ENCODE measurements around the gene ABCA10.

ABCA10 gene

GRCh38 chr17:69117855-69118784, 110.5 kb downstream of the ABCA10 start:
- no peak overlapping the region for H3K4me3 ChIP-seq
- peak overlapping the region in 2 of 21 experiments; percentile 15 to 37 for H3K27ac ChIP-seq

- Histone ChIP-seq H3K4me3 (no peak overlapping the region), H3K27ac (no peak overlapping the region)
Measured at GRCh38 chr17:69111794-69112193, 116.8 kb downstream of the ABCA10 start.

- no peak overlapping the region for H3K27ac ChIP-seq
Measured at GRCh38 chr17:69105907-69106730, 122.5 kb downstream of the ABCA10 start.

GRCh38 chr17:69103557-69104233, 124.9 kb downstream of the ABCA10 start:
- no peak overlapping the region for H3K27ac ChIP-seq
- no peak overlapping the region for H3K4me3 ChIP-seq

More at GRCh38 chr17:69105907-69106730, 122.5 kb downstream of the ABCA10 start:
- H3K4me3 ChIP-seq: no peak overlapping the region

DNA sequence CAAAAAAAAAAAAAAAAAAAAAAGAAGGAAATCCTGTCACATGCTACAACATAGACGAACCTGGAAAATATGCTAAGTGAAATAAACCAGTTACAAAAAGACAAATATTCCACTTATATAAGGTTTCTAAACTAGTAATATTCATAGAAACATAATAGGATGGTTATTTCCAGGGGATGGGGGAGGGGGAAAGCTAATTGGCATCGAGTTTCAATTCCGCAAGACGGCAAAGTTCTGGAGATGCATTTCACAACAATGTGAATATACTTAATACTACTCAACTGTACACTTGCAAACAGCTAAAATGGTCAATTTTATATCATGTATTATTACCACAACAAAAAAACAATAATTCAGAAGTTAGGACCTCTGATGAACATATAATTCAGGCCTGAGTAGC, 130.0 kb downstream of the ABCA10 start:
- Histone ChIP-seq H3K27ac (peak overlapping the region in 1 of 21 experiments; percentile 53), H3K4me3 (no peak overlapping the region)
